Peyer's patch (tissue), 4 donors: ENCODE measurements around the gene CHST5. TPM values are rescaled to one million over a fixed set of nuclear protein-coding genes. Genes with fewer than 3 reads are reported as not detected.
A peak's percentile ranks its signal among the peaks of the same experiment; 100 is the strongest.

ENCODE experiments used
- DNase-seq, 3 donors: peaks; one replicate each; pipeline ENCODE4 v3.0.0-alpha.2; 2017 to 2019
- H3K27ac ChIP-seq, 4 donors: fragments of 200-600 bp; sonication (generic); one replicate each; pipeline ENCODE4 v1.5.1; 2016 to 2019
- H3K27me3 ChIP-seq, 2 donors: fragments of 200-600 bp; sonication (generic); one replicate each; pipeline ENCODE4 v1.5.1; 2019
- H3K36me3 ChIP-seq, 3 donors: fragments of 200-600 bp; sonication (generic); one replicate each; pipeline ENCODE4 v1.5.1; 2016 to 2019
- H3K4me1 ChIP-seq, 4 donors: fragments of 200-600 bp; sonication (generic); one replicate each; pipeline ENCODE4 v1.5.1; 2016 to 2019
- H3K4me3 ChIP-seq, 4 donors: fragments of 200-600 bp; sonication (generic); 1 replicate in 3 of 4; 2 replicates in 1 of 4; pipeline ENCODE4 v1.5.1; 2016 to 2019; ENCODE audit warnings: mild to moderate bottlenecking in 1 of 4
- H3K9me3 ChIP-seq, 4 donors: fragments of 200-600 bp; sonication (generic); one replicate each; pipeline ENCODE4 v1.5.1; 2016 to 2019; ENCODE audit warnings: mild to moderate bottlenecking in 1 of 4
- CTCF ChIP-seq, 6 experiments: fragments of 450-650 bp in 4 of 6; fragments of 200-600 bp in 2 of 6; sonication (generic) in 1 of 6; IDR thresholded peaks; one replicate each; pipeline ENCODE4 v1.5.1; 2017 to 2019; ENCODE audit warnings: antibody characterized with exemption in 6 of 6, mild to moderate bottlenecking in 3 of 6, moderate library complexity in 1 of 6
- POLR2A ChIP-seq, 2 donors: fragments of 450-650 bp; IDR thresholded peaks; one replicate each; pipeline ENCODE4 v1.5.1; 2017; ENCODE audit warnings: antibody characterized with exemption in 2 of 2, mild to moderate bottlenecking in 2 of 2, moderate library complexity in 2 of 2
- total RNA-seq, 4 donors: library from RNA; depleted of rRNA; stranded (reverse); fragments of >200 nt; gene quantifications; one replicate each; pipeline ENCODE4 v1.1.0, GENCODE V29; 2016

CHST5 gene
- total RNA-seq, 4 donors from 2014 or later = 5.8 to 160 (median 75.8) TPM

- Histone ChIP-seq H3K4me3 (peak overlapping the region in 1 of 4 donors; percentile 97), H3K36me3 (peaks cover 0 to 53% (median 0%) of the 10 kb centered on the region in 3 donors), H3K27ac (no peak overlapping the region)
Observed at GRCh38 chr16:75567911-75568310, 32.0 kb upstream of the CHST5 start.

GRCh38 chr16:75566758-75567255 is 30.9 kb upstream of the CHST5 start:
- Histone ChIP-seq H3K4me1 (peaks cover 0 to 35% (median 7%) of the 10 kb centered on the region in 4 donors), H3K27me3 (no peaks in the 10 kb centered on the region), H3K4me3 (peak overlapping the region; percentile 82 to 97 (median 92)), H3K27ac (peak overlapping the region; percentile 59 to 81 (median 74)), H3K9me3 (no peaks in the 10 kb centered on the region), H3K36me3 (peaks cover 0 to 42% (median 0%) of the 10 kb centered on the region in 3 donors)
- no peak for TF ChIP-seq POLR2A (IDR thresholded peaks at IDR 0.05)
- TF ChIP-seq CTCF (IDR thresholded peaks at IDR 0.05) = no peak
- DNase-seq = no peak

More at GRCh38 chr16:75567911-75568310, 32.0 kb upstream of the CHST5 start:
- DNase-seq = no peak
- Histone ChIP-seq H3K9me3 (no peaks in the 10 kb centered on the region), H3K27me3 (no peaks in the 10 kb centered on the region), H3K4me1 (peaks cover 0 to 43% (median 7%) of the 10 kb centered on the region in 4 donors)
- no peak for TF ChIP-seq CTCF (IDR thresholded peaks at IDR 0.05)
- no peak for TF ChIP-seq POLR2A (IDR thresholded peaks at IDR 0.05)

DNA sequence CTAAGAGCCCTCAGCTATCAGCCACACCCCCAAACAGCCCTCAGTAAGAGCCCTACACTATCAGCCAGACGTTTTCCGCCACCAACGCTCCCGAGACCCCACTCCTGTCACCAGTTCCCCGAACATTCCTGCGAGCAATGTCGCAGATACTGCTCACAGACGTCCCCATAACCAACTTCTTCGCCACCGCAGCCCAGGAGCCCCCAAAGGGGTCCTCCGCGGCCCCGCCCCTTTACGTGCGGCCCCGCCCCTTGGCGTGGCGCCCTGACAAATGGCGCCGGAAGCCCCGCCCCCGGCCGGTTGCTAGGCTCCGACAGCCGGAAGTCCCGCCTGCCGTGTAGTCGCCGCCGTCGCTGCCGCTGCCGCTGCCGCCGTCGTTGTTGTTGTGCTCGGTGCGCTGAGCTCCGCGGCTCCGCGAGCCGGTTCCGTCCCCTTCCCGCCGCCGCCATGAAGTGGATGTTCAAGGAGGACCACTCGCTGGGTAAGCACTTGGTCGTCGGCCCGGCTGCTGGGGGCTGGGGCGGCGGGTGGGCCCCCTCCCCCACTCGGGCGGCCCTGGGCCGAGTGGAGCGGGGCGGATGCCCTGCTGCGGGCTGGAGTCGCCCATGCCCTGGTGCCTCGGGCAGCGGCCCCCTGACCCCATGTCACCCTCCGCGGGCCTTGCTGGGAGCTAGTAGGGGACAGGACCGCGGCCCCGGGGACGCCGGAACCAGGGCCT is 30.3 kb upstream of the CHST5 start, which contains the start of gene GABARAPL2:
TSS of gene GABARAPL2 (plus strand) at position 340 of the 718 bp plus-strand sequence. CDS start at position 448, 108 bp downstream.
- peak within 1 kb of the TSS; percentile 59 to 81 (median 74) for H3K27ac ChIP-seq
- peak within 1 kb of the TSS; percentile 82 to 97 (median 92) for H3K4me3 ChIP-seq
- no peaks in the 10 kb centered on the region for H3K9me3 ChIP-seq
- no peaks in the 10 kb centered on the region for H3K27me3 ChIP-seq
- peak; percentile 52 to 76 for TF ChIP-seq POLR2A (IDR thresholded peaks at IDR 0.05)
- no peak for TF ChIP-seq CTCF (IDR thresholded peaks at IDR 0.05)
- DNase-seq = peak; percentile 92 to 95 (median 93)
- H3K4me1 ChIP-seq = peaks cover 0 to 35% (median 7%) of the 10 kb centered on the region in 4 donors
- peaks cover 0 to 36% (median 0%) of the 10 kb centered on the region in 3 donors for H3K36me3 ChIP-seq

DNA sequence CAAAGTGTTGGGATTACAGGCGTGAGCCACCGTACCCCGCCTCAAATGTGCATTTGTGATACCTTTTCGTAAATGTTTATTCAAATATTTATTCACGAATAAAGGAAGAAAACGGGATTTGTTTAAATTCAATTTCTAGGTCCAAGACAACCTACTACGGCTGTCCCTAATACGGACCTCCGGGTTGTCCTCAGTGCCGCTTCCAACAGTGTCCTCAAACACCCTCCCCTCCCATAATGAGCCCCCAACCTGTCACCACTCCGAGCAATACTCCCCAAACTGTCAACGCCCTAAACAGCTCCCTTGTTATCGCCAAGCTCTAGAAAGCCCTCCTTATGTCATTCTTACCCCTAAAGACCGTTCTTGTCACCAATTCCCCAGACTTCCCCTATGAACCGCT is 29.7 kb upstream of the CHST5 start:
- Histone ChIP-seq H3K36me3 (peaks cover 0 to 30% (median 0%) of the 10 kb centered on the region in 3 donors), H3K4me3 (peak overlapping the region; percentile 82 to 97 (median 92)), H3K27ac (peak overlapping the region; percentile 59 to 81 (median 74)), H3K27me3 (no peaks in the 10 kb centered on the region), H3K4me1 (peaks cover 0 to 35% (median 7%) of the 10 kb centered on the region in 4 donors), H3K9me3 (no peaks in the 10 kb centered on the region)
- TF ChIP-seq POLR2A (IDR thresholded peaks at IDR 0.05) (no peak), CTCF (IDR thresholded peaks at IDR 0.05) (no peak)
- no peak for DNase-seq

- H3K27ac ChIP-seq = no peak overlapping the region
- no peaks in the 10 kb centered on the region for H3K36me3 ChIP-seq
- H3K9me3 ChIP-seq = peaks cover 0 to 2% (median 0%) of the 10 kb centered on the region in 4 donors
- TF ChIP-seq CTCF (IDR thresholded peaks at IDR 0.05) (no peak), POLR2A (IDR thresholded peaks at IDR 0.05) (no peak)
- H3K4me1 ChIP-seq = peaks cover 0 to 7% (median 0%) of the 10 kb centered on the region in 4 donors
- no peak for DNase-seq
- no peaks in the 10 kb centered on the region for H3K27me3 ChIP-seq
- no peak overlapping the region for H3K4me3 ChIP-seq
Observed at GRCh38 chr16:75559564-75560372, 23.9 kb upstream of the CHST5 start.
